Heart right ventricle (tissue), 16 donors: ENCODE data around the gene SLC39A11. TPM values are rescaled to one million over a fixed set of nuclear protein-coding genes. Genes with fewer than 3 reads are reported as not detected.

Source experiments
- ATAC-seq, 8 donors: fragments of 200-7000 bp; cut with Tn5 transposase; one replicate each; pipeline ENCODE4 v1.9.1; 2020; ENCODE audit warnings: mild to moderate bottlenecking in 8 of 8, moderate library complexity in 8 of 8, moderate number of reproducible peaks in 1 of 8
- DNase-seq, 2 donors: peaks; one replicate each; pipeline ENCODE4 v3.0.0-alpha.2; 2020
- H3K27ac ChIP-seq, 10 donors: fragments of 200-600 bp; sonication (generic) in 2 of 10; one replicate each; pipeline versions ENCODE4 v1.5.0 to v1.8.0; 2020 to 2022; ENCODE audit warnings: mild to moderate bottlenecking in 3 of 10
- H3K27me3 ChIP-seq, 7 donors: fragments of 200-600 bp; one replicate each; pipeline ENCODE4 v1.8.0; 2021 to 2022; ENCODE audit warnings: mild to moderate bottlenecking in 2 of 7
- H3K36me3 ChIP-seq, 9 donors: fragments of 200-600 bp; sonication (generic) in 1 of 9; one replicate each; pipeline versions ENCODE4 v1.5.0 to v1.8.0; 2020 to 2022; ENCODE audit warnings: mild to moderate bottlenecking in 2 of 9
- H3K4me1 ChIP-seq, 9 donors: fragments of 200-600 bp; sonication (generic) in 1 of 9; one replicate each; pipeline versions ENCODE4 v1.5.0 to v1.8.0; 2020 to 2022; ENCODE audit warnings: mild to moderate bottlenecking in 4 of 9
- H3K4me3 ChIP-seq, 10 donors: fragments of 200-600 bp; sonication (generic) in 2 of 10; one replicate each; pipeline versions ENCODE4 v1.5.0 to v1.8.0; 2020 to 2022; ENCODE audit warnings: mild to moderate bottlenecking in 7 of 10, moderate library complexity in 2 of 10
- H3K9me3 ChIP-seq, 11 donors: fragments of 200-600 bp in 10 of 11; sonication (generic) in 2 of 11; one replicate each; pipeline versions ENCODE4 v1.5.0 to v1.8.0; 2013 to 2022; ENCODE audit warnings: mild to moderate bottlenecking in 2 of 11, control low read depth in 1 of 11, moderate library complexity in 1 of 11
- CTCF ChIP-seq, 9 donors: fragments of 200-600 bp; sonication (generic) in 2 of 9; IDR thresholded peaks; one replicate each; pipeline versions ENCODE4 v1.5.0 to v1.8.0; 2021 to 2022; ENCODE audit warnings: antibody characterized with exemption in 9 of 9, mild to moderate bottlenecking in 5 of 9, moderate library complexity in 1 of 9
- WGBS, 2 donors: extraction: QIAGEN DNeasy Blood & Tissue Kit; methylation state at CpG; one replicate each; pipeline ENCODE4 v1.1.7; 2013; ENCODE audit warnings: inconsistent platforms in 1 of 2; 5-methylcytosine and 5-hydroxymethylcytosine counted together
- intact Hi-C, 10 donors: fragments of 100-400 bp; cut with DNase I; formaldehyde crosslinking; loops; one replicate each; pipeline versions ENCODE4 v1.11.1 to v1.14.2; 2022
- polyA plus RNA-seq, 2 donors: library from polyadenylated mRNA; stranded (reverse); fragments of 200-250 nt; gene quantifications; one replicate each; pipeline ENCODE4 v1.2.3, GENCODE V29; 2013
- total RNA-seq, 10 donors: library from RNA; stranded (reverse); fragmentation: NEBNext Ultra II Directional in 3 of 10; extraction: Animal tissue kit (Norgen Biotek cat#: 25700) in 3 of 10; gene quantifications; one replicate each; pipeline versions ENCODE4 v1.2.1 to v1.2.4, GENCODE V29; 2021 to 2023
- donor health status: Arrhythmogenic right ventricular cardiomyopathy.
- donor health status: ischemic (EF 13 %, LVEDD 7.1; RV severe dilation, severe dysfunction).
- donor health status: healthy with polysubstance abuse.
- donor health status: DM: no; HTN: yes; CAD: no.
- donor health status: DM: no; HTN: no; CAD: no.
- donor health status: ischemic (EF 25% LVEDD 6.9; RV normal size, moderate dysfunction).
- donor health status: ischemic (EF 25% LVEDD 5.7; RV mildly dilated, moderate dysfunction).
- donor health status: healthy.
- donor health status: DM: yes; HTN: yes; CAD: no.
- donor health status: Ischemic cardiomyopathy.
- donor health status: ischemic (EF 35%, LVEDD 5.7; RV mildly dilated, moderate dysfunction).
- donor health status: nonischemic (EF 11% LVEDD 7.7; RV severe dilation, severe dysfunction).
- donor health status: DM: yes; HTN: yes; CAD: no.
- donor health status: PGD.
- donor health status: ischemic (EF 29% LVEDD 5.4; RV normal size, mild dysfunction).
- donor health status: nonischemic (EF 23%, LVEDD 6.1; RV moderate dilation, normal function).

Gene SLC39A11
- total and polyA plus RNA-seq, 12 donors = 2.4 to 11.3 (median 6.4) TPM

DNA sequence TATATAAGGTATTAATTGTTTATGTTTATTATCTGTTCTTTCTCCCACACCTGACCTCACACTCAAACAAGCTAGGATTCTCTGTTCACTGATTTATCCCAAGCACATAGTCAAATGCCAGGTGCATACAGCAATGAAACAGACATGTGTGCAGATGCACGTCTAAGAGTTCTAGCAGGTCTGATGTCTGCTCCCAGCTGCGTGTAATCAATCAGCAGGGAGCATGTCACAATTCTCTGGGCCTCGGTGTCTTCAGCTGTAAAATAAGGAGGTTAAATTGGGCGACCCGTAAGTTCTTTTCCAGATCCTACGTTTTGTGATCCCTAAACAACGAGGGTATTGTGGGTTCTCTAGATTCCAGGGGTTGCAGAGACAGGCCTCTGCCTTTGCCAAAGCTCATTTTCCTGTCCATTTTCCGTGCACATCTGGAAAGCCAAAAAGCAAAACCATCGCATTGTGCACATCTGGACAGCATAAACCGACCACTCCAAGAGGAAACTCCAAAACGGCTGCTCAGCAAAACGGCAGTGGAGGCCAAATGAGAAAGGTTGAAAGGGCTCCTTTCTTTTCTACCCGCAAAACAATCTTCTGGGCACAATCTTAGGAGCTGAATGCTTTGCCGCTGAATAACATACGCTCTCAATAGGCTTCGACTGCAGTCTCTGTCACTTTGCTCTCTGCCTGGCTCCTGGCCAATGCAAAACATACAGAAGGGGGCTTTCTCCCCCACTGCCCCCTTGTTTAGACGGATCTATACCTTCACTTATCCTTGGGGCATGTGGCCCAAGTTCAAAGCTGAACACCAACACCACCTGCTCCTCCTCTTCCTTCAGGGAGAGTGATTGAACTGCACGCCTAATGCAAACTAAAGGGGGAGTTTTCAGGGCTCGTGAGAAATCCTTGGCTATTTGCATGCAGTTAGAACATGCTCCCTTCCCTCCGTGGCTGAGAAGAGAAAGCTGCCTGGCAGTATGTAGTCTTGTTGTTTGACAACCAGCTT lies 426.3 kb downstream of the SLC39A11 start:
- peaks cover 0 to 7% (median 0%) of the 10 kb centered on the region in 11 donors for H3K9me3 ChIP-seq
- H3K36me3 ChIP-seq = no peaks in the 10 kb centered on the region
- no peak for DNase-seq
- H3K27ac ChIP-seq = no peak overlapping the region
- no peak for TF ChIP-seq CTCF (IDR thresholded peaks at IDR 0.05)
- no peak for ATAC-seq
- no peak overlapping the region for H3K4me3 ChIP-seq
- no peaks in the 10 kb centered on the region for H3K4me1 ChIP-seq
- H3K27me3 ChIP-seq = no peaks in the 10 kb centered on the region
- intact Hi-C loops = no loop called here
- WGBS, 2 donors = 59 to 60% methylated on average over 20 of the region's 20 CpGs

- Histone ChIP-seq H3K27me3 (no peaks in the 10 kb centered on the region), H3K4me1 (peaks cover 0 to 10% (median 0%) of the 10 kb centered on the region in 9 donors), H3K36me3 (no peaks in the 10 kb centered on the region), H3K27ac (no peak overlapping the region), H3K9me3 (no peaks in the 10 kb centered on the region), H3K4me3 (no peak overlapping the region)
- WGBS, 2 donors = 91 to 92% methylated on average over 1 of the region's 1 CpG
- intact Hi-C loops = no loop called here
- TF ChIP-seq CTCF (IDR thresholded peaks at IDR 0.05) = no peak
- DNase-seq = no peak
- no peak for ATAC-seq
Observed at GRCh38 chr17:72662827-72663190, 429.7 kb downstream of the SLC39A11 start.

- no peak for DNase-seq
- intact Hi-C loops = no loop called here
- no peak for ATAC-seq
- 80 to 99% methylated on average over 3 of the region's 3 CpGs for WGBS, 2 donors
- no peak for TF ChIP-seq CTCF (IDR thresholded peaks at IDR 0.05)
- H3K36me3 ChIP-seq = no peaks in the 10 kb centered on the region
- no peak overlapping the region for H3K27ac ChIP-seq
- no peaks in the 10 kb centered on the region for H3K27me3 ChIP-seq
- peaks cover 0 to 10% (median 0%) of the 10 kb centered on the region in 9 donors for H3K4me1 ChIP-seq
- no peaks in the 10 kb centered on the region for H3K9me3 ChIP-seq
- no peak overlapping the region for H3K4me3 ChIP-seq
Observed at GRCh38 chr17:72661945-72662826, 430.3 kb downstream of the SLC39A11 start.
